Esophagus squamous epithelium (tissue), 5 donors: ENCODE measurements around the gene GRIN1. TPM values are rescaled to one million over a fixed set of nuclear protein-coding genes. Genes with fewer than 3 reads are reported as not detected.

ENCODE experiments used
- DNase-seq: peaks from one replicate; lab custom pipeline; 2025; lab: John Stamatoyannopoulos, UW
- H3K27ac ChIP-seq, 4 donors: fragments of 200-600 bp; sonication (generic); one replicate each; pipeline ENCODE4 v1.5.1; 2016 to 2019; ENCODE audit warnings: mild to moderate bottlenecking in 1 of 4
- H3K27me3 ChIP-seq, 4 donors: fragments of 200-600 bp; sonication (generic); 1 replicate in 3 of 4; 2 replicates in 1 of 4; pipeline versions ENCODE4 v1.5.1 to v1.6.0; 2017 to 2021; ENCODE audit warnings: antibody characterized with exemption in 1 of 4
- H3K36me3 ChIP-seq, 3 donors: fragments of 200-600 bp; sonication (generic); one replicate each; pipeline ENCODE4 v1.5.1; 2016 to 2019
- H3K4me1 ChIP-seq, 3 donors: fragments of 200-600 bp; sonication (generic); one replicate each; pipeline ENCODE4 v1.5.1; 2017 to 2019
- H3K4me3 ChIP-seq, 4 donors: fragments of 200-600 bp; sonication (generic); 1 replicate in 3 of 4; 2 replicates in 1 of 4; pipeline ENCODE4 v1.5.1; 2016 to 2019; ENCODE audit warnings: mild to moderate bottlenecking in 2 of 4, moderate library complexity in 1 of 4
- H3K9me3 ChIP-seq, 3 donors: fragments of 200-600 bp; sonication (generic); one replicate each; pipeline ENCODE4 v1.5.1; 2016 to 2019
- CTCF ChIP-seq, 6 experiments: fragments of 450-650 bp in 4 of 6; fragments of 200-600 bp in 2 of 6; sonication (generic) in 2 of 6; IDR thresholded peaks; one replicate each; pipeline ENCODE4 v1.5.1; 2016 to 2019; ENCODE audit warnings: antibody characterized with exemption in 6 of 6, mild to moderate bottlenecking in 4 of 6, moderate library complexity in 4 of 6
- POLR2A ChIP-seq, 4 donors: fragments of 450-650 bp; IDR thresholded peaks; one replicate each; pipeline ENCODE4 v1.6.1; 2017; ENCODE audit warnings: antibody characterized with exemption in 4 of 4, mild to moderate bottlenecking in 4 of 4, moderate library complexity in 3 of 4
- WGBS, 2 donors: methylation state at CpG; one replicate each; pipeline ENCODE4 v1.1.5; 2018; 5-methylcytosine and 5-hydroxymethylcytosine counted together
- intact Hi-C: fragments of 100-400 bp; cut with DNase I; formaldehyde crosslinking; loops from one replicate; pipeline ENCODE4 v1.15.0; 2022
- total RNA-seq, 4 donors: library from RNA; depleted of rRNA; stranded (reverse); fragments of >200 nt; gene quantifications; one replicate each; pipeline ENCODE4 v1.1.0, GENCODE V29; 2016
- donor health status: DM: yes; HTN: yes; CAD: no.

The GRIN1 gene
- total RNA-seq, 4 donors from 2014 or later, result 0.38 TPM; not detected in 3

- H3K9me3 ChIP-seq, result no peaks in the 10 kb centered on the region
- H3K36me3 ChIP-seq, result peaks cover 0 to 53% (median 4%) of the 10 kb centered on the region in 3 donors
- H3K4me1 ChIP-seq, result peaks cover 8 to 22% (median 14%) of the 10 kb centered on the region in 3 donors
- no peak for DNase-seq
- intact Hi-C loops, result no loop called here
- TF ChIP-seq POLR2A (IDR thresholded peaks at IDR 0.05) (no peak), CTCF (IDR thresholded peaks at IDR 0.05) (peak in 1 of 6 experiments; percentile 37)
- no peak overlapping the region for H3K4me3 ChIP-seq
- H3K27me3 ChIP-seq, result no peaks in the 10 kb centered on the region
- H3K27ac ChIP-seq, result no peak overlapping the region
- 92 to 94% methylated on average over 13 to 19 of the region's 49 CpGs for WGBS, 2 donors
These were observed 74.5 kb downstream of the GRIN1 start for GRCh38 chr9:137213160-137214060.

GRCh38 chr9:137214620-137215019 is 75.7 kb downstream of the GRIN1 start:
- no peaks in the 10 kb centered on the region for H3K9me3 ChIP-seq
- intact Hi-C loops, result no loop called here
- peaks cover 0 to 41% (median 4%) of the 10 kb centered on the region in 3 donors for H3K36me3 ChIP-seq
- H3K27ac ChIP-seq, result no peak overlapping the region
- no peak for DNase-seq
- TF ChIP-seq POLR2A (IDR thresholded peaks at IDR 0.05) (no peak), CTCF (IDR thresholded peaks at IDR 0.05) (no peak)
- no peaks in the 10 kb centered on the region for H3K27me3 ChIP-seq
- H3K4me3 ChIP-seq, result no peak overlapping the region
- 78 to 80% methylated on average over 8 to 11 of the region's 19 CpGs for WGBS, 2 donors
- peaks cover 15 to 31% (median 16%) of the 10 kb centered on the region in 3 donors for H3K4me1 ChIP-seq

GRCh38 chr9:137215196-137215986 is 76.4 kb downstream of the GRIN1 start:
- 61% methylated on average over 4 of the region's 22 CpGs; no CpG with 5 or more reads in 1 of the 2 donors for WGBS, 2 donors

GRCh38 chr9:137216188-137216965 is 77.4 kb downstream of the GRIN1 start:
- peak overlapping the region; percentile 83 to 92 (median 90) for H3K27ac ChIP-seq
- peaks cover 0 to 29% (median 0%) of the 10 kb centered on the region in 3 donors for H3K36me3 ChIP-seq
- intact Hi-C loops, result no loop called here
- H3K4me1 ChIP-seq, result peaks cover 16 to 49% (median 17%) of the 10 kb centered on the region in 3 donors
- no peaks in the 10 kb centered on the region for H3K9me3 ChIP-seq
- no peaks in the 10 kb centered on the region for H3K27me3 ChIP-seq
- no peak for TF ChIP-seq CTCF (IDR thresholded peaks at IDR 0.05)
- TF ChIP-seq POLR2A (IDR thresholded peaks at IDR 0.05), result no peak
- peak overlapping the region in 1 of 4 donors; percentile 51 for H3K4me3 ChIP-seq
- DNase-seq, result no peak
- 70 to 96% methylated on average over 2 to 9 of the region's 30 CpGs for WGBS, 2 donors

More at GRCh38 chr9:137215196-137215986, 76.4 kb downstream of the GRIN1 start:
- Histone ChIP-seq H3K4me3 (no peak overlapping the region), H3K27me3 (no peaks in the 10 kb centered on the region), H3K27ac (no peak overlapping the region), H3K36me3 (peaks cover 0 to 33% (median 0%) of the 10 kb centered on the region in 3 donors), H3K4me1 (peaks cover 15 to 39% (median 16%) of the 10 kb centered on the region in 3 donors), H3K9me3 (no peaks in the 10 kb centered on the region)
- intact Hi-C loops, result no loop called here
- TF ChIP-seq POLR2A (IDR thresholded peaks at IDR 0.05) (no peak), CTCF (IDR thresholded peaks at IDR 0.05) (no peak)
- no peak for DNase-seq
